RPMI7951 (cell line): ENCODE results near the gene ITGAL. TPM values are rescaled to one million over a fixed set of nuclear protein-coding genes. Genes with fewer than 3 reads are reported as not detected.
A peak's percentile ranks its signal among the peaks of the same experiment; 100 is the strongest.

Experiments used
- DNase-seq: peaks from one replicate; pipeline ENCODE4 v3.0.0-alpha.2; 2012; ENCODE audit warnings: low read depth
- total RNA-seq: library from RNA; depleted of rRNA; stranded (reverse); fragments of >200 nt; shearing (Covaris generic); gene quantifications from 2 replicates; pipeline ENCODE4 v1.2.3, GENCODE V29; 2014

Gene ITGAL
- total RNA-seq, 1 experiment from 2014 or later = not detected

DNA sequence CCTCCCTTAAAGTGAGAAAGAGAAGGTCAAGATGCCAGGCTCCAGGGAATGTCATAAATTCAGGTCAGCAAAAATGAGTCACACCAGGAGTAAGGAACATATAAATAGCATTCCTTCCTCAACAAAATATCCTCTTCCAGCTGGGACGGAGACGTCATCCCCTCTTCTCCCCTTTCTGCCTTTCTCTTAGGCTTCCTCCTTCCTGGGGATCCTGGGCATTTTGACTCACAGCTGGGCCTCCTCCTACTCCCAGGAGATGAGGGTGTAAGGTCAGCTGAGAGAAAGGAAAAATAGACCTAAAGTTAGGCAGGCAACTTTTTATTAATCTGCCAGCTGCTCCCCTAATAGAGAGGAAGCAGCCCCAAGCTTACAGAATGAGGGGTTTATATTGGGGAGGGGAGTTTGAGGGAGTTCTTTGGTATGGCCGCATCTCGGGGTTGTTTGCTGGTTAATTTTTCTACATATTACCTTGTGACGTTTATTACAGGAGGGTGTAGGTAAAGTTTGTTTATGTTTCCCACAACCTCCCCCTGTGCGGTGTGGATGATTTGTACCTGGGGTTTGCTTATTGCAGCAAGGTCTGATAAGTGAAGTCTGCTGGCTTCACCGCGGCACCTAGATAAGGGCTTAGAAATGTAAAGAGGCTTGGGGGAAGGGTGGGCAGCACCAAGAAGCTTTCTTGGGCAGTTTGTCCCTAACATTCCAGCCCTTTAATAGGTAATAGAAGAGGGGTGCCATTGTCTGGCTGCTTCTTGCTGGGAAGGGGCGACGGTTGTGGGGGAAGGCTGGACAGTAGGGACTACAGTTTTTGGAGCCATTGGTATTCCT lies 69.2 kb downstream of the ITGAL start:
- DNase-seq = peak; percentile 38

- no peak for DNase-seq
Measured at GRCh38 chr16:30543067-30543466, 70.5 kb downstream of the ITGAL start.

GRCh38 chr16:30546115-30546514 lies 73.6 kb downstream of the ITGAL start:
- no peak for DNase-seq

GRCh38 chr16:30548416-30549253 lies 76.1 kb downstream of the ITGAL start:
- no peak for DNase-seq

- no peak for DNase-seq
Measured at GRCh38 chr16:30551781-30552180, 79.2 kb downstream of the ITGAL start.

- DNase-seq = no peak
Measured at GRCh38 chr16:30552956-30553355, 80.4 kb downstream of the ITGAL start.

DNA sequence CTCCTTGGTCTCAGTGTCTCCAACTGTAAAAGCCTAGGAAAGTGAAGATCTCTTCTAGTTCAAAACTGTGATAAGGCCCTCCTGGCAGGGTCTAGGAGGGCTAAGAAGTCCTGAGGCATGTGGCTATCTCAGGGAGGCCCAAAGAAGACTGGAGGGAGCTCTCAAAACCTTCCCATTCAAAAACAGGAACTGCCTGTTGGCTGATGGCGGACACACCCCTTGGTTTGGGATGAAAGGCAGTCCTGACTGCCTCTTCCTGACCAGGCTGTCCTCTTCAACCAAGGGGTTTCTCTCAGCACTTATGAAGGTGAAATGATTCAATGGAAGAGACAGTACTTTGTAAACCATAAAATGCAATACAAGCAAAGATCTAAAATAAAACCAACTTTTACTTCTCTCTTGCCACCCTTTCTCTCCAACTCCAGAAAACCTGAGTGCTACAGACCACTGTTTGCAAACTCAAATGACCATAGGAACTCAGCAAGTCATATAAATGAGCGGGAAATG lies 80.9 kb downstream of the ITGAL start:
- no peak for DNase-seq

DNA sequence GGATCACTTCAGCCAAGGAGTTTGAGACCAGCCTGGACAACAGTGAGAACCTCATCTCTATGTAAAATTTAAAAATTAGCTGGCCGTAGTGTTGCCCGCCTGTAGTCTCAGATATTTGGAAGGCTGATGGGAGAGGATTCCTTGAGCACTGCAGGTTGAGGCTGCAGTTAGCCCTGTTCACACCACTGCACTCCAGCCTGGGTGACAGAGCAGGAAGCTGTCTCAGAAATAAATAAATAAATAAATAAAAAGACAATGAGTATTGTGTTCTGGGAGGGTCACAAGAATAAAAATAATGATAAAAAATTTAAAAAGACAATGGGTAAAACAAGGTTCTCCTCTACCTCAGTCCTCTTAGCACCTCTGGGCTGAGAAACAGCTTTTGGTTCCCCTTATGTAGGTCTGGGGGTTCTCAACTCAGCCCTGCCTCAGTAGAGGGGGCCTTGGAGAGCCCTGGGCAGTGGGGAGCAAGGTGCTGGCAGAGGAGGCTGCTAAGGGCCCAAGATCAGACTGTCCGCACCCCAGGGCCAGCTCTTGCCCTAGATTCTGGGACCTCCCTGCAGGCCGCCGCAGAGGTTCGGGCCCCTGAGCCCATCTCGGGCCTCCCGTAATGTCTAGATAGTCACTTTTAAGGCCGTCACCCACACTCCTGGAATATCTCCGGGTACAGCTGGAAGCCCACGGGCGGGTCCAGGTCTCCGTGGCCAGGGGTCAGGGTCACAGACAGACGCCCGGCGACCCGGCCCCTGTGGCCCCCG lies 82.2 kb downstream of the ITGAL start:
- DNase-seq = no peak

- no peak for DNase-seq
Measured at GRCh38 chr16:30555315-30556124, 83.0 kb downstream of the ITGAL start.

GRCh38 chr16:30556125-30556473 lies 83.6 kb downstream of the ITGAL start:
- no peak for DNase-seq

GRCh38 chr16:30557707-30557956 lies 85.1 kb downstream of the ITGAL start:
- DNase-seq = no peak

DNA sequence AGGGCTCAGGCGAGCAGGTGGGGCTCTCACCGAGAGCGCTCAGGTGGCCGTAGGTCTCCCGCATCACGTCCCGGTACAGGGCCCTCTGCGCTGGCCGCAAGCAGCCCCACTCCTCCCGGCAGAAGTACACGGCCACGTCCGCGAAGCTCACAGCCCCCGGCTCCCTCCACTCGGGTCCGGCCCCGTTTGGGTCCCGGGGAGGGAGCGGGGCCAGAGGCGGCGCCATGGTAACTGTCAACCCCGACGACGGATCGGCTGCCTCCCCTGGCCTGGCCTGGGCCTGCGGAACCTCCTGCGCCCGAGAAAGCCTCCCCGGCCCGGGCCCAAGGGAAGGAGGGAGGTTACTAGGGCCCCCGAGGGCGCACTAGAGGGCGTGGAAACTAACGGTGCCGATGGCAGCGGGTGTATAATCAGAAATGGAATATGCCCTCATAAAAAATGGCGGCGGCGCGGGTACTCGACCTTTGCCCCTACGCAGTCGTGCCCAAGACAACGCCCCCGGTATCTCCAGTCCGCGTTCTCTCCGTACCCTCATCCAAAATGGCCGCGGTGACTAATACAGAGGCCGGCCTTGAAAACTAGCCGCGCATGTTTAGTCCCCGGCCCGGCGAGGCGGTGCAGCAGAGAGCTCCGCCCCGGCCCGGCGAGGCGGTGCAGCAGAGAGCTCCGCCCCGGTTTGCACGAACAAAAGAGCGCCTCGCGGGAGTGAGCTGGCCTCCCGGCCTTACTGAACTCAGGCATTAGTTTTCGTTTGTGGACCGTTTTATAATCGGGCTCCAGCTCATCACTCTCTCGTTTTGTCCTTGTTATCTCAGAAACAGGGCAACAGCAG lies 85.6 kb downstream of the ITGAL start, which contains the start of gene ZNF764:
TSS of gene ZNF764 (minus strand) at position 418 of the 832 bp plus-strand sequence. CDS start at position 226, 192 bp downstream.
- DNase-seq = peak; percentile 97

DNA sequence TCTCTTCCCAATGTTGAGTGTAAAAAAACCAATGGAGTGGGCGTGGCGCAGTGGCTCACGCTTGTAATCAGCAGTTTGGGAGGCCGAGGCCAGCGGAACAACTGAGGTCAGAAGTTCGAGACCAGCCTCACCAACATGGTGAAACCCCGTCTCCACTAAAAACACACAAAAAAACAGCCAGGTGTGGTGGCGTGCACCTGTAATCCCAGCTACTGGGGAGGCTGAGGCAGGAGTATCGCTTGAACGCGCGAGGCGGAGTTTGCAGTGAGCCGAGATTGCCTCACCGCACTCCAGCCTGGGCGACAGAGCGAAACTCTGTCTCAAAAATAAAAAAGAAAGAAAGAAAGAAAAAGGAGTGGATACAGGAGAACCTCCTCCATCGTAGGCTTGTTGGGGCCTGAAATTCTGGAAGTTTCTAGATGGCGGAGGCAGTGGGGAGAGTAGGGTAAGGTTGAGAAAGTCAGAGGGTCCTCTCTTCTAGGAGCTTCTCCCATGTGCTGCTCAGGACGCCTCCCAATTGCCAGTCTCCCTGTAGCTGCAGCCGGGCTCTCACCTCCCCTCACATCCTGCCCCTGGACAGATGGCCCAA lies 86.3 kb downstream of the ITGAL start:
- DNase-seq = no peak

- no peak for DNase-seq
Measured at GRCh38 chr16:30559690-30560089, 87.1 kb downstream of the ITGAL start.

DNA sequence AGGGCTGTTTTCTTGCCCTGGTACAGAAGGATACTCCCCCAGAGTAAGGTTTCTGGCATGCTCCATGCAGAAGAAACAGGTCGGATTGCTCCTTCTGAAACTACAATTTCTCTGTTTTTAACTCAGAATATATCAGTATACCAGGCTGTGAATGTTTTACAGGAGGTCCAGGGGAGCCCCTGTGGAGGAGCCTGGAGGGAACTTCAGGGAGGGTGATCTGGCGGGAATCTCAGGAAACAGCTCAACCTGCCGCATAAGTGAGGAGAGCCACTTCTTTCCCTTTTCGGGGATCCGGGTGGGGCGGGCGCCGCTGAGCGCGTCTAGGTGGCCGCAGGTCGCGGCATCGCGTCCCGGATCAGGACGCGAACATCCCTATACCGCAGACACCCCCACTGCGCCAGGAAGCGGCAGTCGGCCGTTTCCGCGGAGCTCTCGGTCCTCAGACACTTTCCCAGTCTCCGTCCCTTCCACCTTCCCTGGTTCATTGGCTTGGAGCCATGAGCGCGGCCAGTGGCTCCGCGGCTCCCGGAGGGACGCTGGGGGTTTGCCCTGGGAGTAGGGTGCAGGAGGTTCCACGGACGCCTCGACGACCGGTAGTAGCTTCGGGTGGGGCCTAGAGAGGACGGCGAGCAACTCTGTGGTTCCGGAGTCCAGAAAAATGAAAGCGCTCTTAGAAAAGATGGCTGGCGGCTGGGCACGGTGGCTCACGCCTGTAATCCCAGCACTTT lies 88.7 kb downstream of the ITGAL start:
- no peak for DNase-seq

DNA sequence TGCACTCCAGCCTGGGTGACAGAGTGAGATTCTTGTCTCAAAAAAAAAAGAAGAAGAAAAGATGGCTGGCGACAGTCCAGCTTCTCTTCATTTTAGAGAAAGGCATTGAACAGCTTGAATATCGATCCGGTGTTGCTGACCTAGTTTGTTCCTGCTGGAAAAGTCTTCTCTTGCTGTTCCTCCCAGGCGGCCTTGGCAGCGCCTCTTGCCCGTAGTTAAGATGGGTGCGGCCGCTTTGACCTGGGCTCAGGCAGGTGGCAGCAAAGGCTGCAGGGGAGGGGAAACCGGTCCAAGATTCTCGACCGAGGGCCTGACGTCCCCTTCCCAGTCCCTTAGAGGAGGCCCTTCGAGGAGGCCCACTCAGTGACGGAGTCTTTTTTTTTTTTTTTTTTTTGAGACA lies 89.5 kb downstream of the ITGAL start:
- no peak for DNase-seq

GRCh38 chr16:30565526-30565925 lies 93.0 kb downstream of the ITGAL start:
- DNase-seq = no peak

GRCh38 chr16:30565984-30566383 lies 93.4 kb downstream of the ITGAL start:
- no peak for DNase-seq

GRCh38 chr16:30566531-30566930 lies 94.0 kb downstream of the ITGAL start:
- no peak for DNase-seq
